GF-D8 (cell line): ENCODE results near the gene DYNC1LI1.

ENCODE experiments used
- DNase-seq: peaks from one replicate; lab custom pipeline; 2025; lab: John Stamatoyannopoulos, UW

The DYNC1LI1 gene

GRCh38 chr3:32570421-32571191 lies at the start of gene DYNC1LI1:
TSS of gene DYNC1LI1 (minus strand) at chr3:32570858. CDS start at chr3:32570770, 88 bp downstream.
- DNase-seq = peak; percentile 84

DNA sequence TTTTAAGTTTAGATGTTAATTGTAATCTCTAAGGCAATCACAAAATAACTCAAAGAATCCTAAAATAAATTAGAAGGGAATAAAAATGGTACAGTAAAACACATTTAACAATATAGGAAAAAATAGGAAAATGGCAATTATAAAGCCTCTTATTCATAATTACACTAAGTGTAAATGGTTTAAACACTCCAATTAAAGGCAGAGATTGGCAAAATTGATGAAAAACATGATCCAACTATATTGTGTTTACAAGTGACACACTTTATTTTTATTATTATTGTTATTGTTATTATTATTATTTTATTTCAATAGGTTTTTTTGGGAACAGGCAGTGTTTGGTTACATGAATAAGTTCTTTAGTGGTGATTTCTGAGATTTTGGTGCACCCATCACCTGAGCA lies 48.7 kb upstream of the DYNC1LI1 start:
- no peak for DNase-seq

- DNase-seq = no peak
Observed at GRCh38 chr3:32616267-32616962, 45.8 kb upstream of the DYNC1LI1 start.

GRCh38 chr3:32614956-32615355 lies 44.3 kb upstream of the DYNC1LI1 start:
- no peak for DNase-seq

DNA sequence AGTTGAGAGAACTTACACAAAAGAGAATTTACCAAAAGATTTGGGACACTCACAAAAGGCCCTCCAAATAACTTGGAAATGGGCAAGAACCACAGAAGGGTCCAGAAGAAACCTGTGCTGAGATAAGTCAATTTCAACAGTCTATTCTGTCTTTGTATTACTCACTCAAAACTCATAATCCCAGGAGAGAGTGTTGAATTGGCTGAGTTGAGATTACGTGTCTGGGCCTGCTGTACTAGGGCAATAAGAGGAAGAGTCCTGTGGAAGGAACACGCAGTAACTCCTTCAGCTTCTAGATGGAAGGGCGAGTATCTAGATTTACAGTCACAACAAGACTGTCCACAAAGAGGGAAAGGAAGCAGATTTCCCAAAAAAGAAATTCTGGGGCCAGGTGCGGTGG lies 42.5 kb upstream of the DYNC1LI1 start:
- no peak for DNase-seq

GRCh38 chr3:32612547-32612946 lies 41.9 kb upstream of the DYNC1LI1 start:
- DNase-seq = no peak

GRCh38 chr3:32607522-32607921 lies 36.9 kb upstream of the DYNC1LI1 start:
- DNase-seq = no peak

- DNase-seq = no peak
Observed at GRCh38 chr3:32606960-32607359, 36.3 kb upstream of the DYNC1LI1 start.

DNA sequence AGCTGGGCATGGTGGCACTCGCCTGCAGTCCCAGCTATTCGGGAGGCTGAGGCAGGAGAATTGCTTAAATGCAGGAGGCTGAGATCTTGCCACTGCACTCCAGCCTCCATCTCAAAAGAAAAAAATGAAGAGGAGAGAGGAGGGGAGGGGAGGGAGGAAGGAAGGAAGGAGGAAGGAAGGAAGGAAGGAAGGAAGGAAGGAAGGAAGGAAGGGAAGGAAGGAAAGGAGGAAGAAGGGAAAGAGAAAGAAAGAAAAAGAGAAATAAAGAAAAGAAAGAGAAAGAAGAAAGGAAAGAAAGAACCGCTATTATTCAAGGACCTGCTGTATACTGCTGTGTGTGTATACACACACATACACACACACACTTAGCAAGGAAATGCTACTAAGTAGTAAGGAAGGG lies 35.6 kb upstream of the DYNC1LI1 start:
- DNase-seq = no peak

DNA sequence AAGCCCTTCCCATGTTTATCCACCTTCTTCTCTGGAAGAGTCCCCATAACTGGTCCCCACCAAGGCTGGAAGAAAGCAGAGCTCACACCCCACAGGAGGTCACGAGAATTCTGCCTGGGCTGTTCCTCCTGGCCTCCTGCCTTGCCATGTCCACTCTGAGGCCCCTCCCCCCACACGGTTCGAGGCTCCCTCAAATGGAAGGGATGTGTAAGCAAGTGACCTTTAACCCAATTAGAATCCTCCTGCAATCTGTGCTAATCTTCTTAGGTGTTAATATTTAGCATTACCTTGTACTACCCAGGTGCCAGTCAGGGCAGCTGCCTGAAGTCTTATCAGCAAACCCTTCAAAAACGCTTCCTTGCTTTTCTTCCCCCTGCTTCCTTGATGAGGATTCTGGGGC lies 32.4 kb upstream of the DYNC1LI1 start:
- no peak for DNase-seq

GRCh38 chr3:32602206-32602605 lies 31.5 kb upstream of the DYNC1LI1 start:
- no peak for DNase-seq

DNA sequence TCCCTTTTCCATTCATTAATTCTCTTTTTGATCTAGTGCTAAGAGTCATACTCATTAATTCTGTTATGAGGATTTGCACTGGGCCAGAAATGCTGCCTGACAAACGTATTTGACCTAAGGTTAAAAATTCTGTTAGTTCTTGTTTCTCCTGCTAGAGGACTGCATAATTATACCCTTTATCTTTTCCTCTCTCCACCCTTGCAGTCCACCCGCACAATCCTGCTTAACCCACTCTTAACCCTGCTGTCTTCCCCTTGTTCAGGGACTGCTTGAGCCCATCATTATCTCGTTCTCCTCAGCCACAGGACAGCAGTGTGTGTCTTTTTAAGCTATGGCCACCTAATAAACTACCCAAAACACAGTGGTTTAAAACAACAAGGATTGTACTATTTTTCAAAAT lies 31.1 kb upstream of the DYNC1LI1 start:
- DNase-seq = no peak

- no peak for DNase-seq
Observed at GRCh38 chr3:32597656-32598055, 27.0 kb upstream of the DYNC1LI1 start.

- no peak for DNase-seq
Observed at GRCh38 chr3:32596909-32597369, 26.3 kb upstream of the DYNC1LI1 start.

GRCh38 chr3:32596282-32596908 lies 25.7 kb upstream of the DYNC1LI1 start:
- no peak for DNase-seq

DNA sequence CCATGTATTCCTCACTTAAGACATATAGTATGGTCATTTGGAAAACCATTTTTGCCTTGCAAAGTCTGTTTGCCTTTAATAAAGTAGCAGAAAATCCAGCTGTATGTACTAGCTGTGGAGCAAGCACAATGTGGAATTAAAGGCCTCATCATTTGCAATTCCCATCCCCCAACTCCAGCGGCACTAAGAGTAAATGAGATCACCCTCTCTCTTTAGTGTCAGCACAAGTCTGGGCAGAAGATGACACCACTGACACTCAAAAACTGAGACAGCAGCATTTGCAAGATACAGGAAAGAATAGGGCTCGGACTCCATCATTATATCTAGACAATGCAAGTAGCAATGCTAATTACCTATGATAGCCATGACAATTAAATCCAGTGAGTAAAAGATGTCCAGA lies 24.7 kb upstream of the DYNC1LI1 start:
- no peak for DNase-seq

- DNase-seq = no peak
Observed at GRCh38 chr3:32593903-32594525, 23.4 kb upstream of the DYNC1LI1 start.

- DNase-seq = no peak
Observed at GRCh38 chr3:32592696-32593353, 22.2 kb upstream of the DYNC1LI1 start.

DNA sequence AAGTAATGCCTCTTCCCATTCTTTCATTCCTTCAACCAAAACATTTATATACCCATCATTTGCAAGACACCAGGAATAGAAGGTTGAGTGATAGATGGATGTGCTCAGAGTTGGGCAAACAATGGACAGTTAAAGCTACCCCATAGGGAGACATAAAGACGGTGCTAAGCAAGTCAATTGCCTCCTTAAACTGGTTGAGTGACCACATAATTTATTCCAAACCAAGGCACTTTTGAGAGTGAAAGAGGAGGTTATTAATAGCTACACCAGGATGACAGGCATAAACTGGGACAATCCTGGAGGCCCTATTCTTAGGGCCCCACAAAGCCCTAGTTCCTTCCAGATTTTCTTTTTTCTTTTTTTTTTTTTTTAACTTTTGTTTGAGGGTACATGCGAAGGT lies 21.4 kb upstream of the DYNC1LI1 start:
- DNase-seq = no peak

DNA sequence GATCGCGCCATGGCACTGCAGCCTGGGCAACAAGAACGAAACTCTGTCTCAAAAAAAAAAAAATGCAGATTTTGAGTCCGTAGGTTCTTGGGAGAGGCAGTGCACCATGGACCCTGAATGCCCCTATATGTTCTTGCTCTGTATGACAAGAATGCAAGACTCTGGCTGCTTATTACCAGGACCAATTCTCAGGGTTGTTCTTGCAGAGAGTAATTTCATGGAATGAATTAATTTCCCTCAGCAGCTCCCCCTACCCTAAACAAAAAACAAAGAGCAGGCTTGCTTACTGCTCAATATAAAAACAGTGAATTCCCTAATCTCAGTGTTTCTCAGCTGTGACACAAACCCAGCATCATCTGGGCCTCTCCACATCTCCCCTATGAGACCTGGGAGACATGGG lies 20.5 kb upstream of the DYNC1LI1 start:
- DNase-seq = no peak

- no peak for DNase-seq
Observed at GRCh38 chr3:32586356-32586755, 15.7 kb upstream of the DYNC1LI1 start.

- DNase-seq = no peak
Observed at GRCh38 chr3:32584660-32585059, 14.0 kb upstream of the DYNC1LI1 start.
